ENCODE data around the gene ITIH4.

Gene ITIH4

GRCh38 chr3:52874864-52875587, 44.6 kb upstream of the ITIH4 start:
- no peaks in the 10 kb centered on the region for H3K27me3 ChIP-seq
- no peak overlapping the region for H3K27ac ChIP-seq
- TF ChIP-seq, protein P1, sequence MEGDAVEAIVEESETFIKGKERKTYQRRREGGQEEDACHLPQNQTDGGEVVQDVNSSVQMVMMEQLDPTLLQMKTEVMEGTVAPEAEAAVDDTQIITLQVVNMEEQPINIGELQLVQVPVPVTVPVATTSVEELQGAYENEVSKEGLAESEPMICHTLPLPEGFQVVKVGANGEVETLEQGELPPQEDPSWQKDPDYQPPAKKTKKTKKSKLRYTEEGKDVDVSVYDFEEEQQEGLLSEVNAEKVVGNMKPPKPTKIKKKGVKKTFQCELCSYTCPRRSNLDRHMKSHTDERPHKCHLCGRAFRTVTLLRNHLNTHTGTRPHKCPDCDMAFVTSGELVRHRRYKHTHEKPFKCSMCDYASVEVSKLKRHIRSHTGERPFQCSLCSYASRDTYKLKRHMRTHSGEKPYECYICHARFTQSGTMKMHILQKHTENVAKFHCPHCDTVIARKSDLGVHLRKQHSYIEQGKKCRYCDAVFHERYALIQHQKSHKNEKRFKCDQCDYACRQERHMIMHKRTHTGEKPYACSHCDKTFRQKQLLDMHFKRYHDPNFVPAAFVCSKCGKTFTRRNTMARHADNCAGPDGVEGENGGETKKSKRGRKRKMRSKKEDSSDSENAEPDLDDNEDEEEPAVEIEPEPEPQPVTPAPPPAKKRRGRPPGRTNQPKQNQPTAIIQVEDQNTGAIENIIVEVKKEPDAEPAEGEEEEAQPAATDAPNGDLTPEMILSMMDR (IDR thresholded peaks at IDR 0.05): no peak
- H3K9me3 ChIP-seq: no peaks in the 10 kb centered on the region
- peaks cover 8% of the 10 kb centered on the region for H3K36me3 ChIP-seq
- peaks cover 48 to 75% of the 10 kb centered on the region in 2 experiments for H3K4me1 ChIP-seq (ENCODE audit: control insufficient read depth in 1 of 2, insufficient read depth in 1 of 2, low read depth in 1 of 2, low read length in 1 of 2)
- no peak overlapping the region for H3K4me3 ChIP-seq (ENCODE audit: low read depth in 1 of 2, low read length in 1 of 2)

DNA sequence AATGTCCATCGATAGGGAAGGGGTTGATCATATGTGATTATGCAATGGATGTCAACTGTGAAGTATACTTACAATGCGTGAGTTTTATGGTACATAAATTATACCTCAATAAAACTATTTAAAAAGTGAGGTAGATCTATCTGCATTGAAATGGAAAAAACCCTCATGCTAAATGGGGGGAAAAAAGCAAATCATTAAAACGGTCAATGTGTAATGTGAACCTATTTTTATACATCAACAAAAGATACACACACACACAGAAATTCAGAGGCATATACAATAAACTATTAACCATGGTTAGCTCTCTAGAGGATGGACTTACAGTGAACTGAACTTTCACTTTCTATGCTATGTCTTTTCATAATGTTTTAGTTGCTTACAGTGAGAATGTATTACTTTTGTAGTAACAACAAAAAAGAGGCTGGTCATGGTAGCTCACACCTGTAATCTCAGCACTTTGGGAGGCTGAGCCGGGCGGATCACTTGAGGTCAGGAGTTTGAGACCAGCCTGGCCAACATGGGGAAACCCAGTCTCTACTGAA, 43.8 kb upstream of the ITIH4 start:
- H3K36me3 ChIP-seq: peaks cover under 1% of the 10 kb centered on the region
- H3K27me3 ChIP-seq: no peaks in the 10 kb centered on the region
- H3K4me1 ChIP-seq (ENCODE audit: control insufficient read depth in 1 of 2, insufficient read depth in 1 of 2, low read depth in 1 of 2, low read length in 1 of 2): peaks cover 56 to 83% of the 10 kb centered on the region in 2 experiments
- H3K9me3 ChIP-seq: no peaks in the 10 kb centered on the region
- no peak overlapping the region for H3K4me3 ChIP-seq (ENCODE audit: low read depth in 1 of 2, low read length in 1 of 2)
- TF ChIP-seq, protein P1 (IDR thresholded peaks at IDR 0.05): no peak
- peak overlapping the region; percentile 73 for H3K27ac ChIP-seq

DNA sequence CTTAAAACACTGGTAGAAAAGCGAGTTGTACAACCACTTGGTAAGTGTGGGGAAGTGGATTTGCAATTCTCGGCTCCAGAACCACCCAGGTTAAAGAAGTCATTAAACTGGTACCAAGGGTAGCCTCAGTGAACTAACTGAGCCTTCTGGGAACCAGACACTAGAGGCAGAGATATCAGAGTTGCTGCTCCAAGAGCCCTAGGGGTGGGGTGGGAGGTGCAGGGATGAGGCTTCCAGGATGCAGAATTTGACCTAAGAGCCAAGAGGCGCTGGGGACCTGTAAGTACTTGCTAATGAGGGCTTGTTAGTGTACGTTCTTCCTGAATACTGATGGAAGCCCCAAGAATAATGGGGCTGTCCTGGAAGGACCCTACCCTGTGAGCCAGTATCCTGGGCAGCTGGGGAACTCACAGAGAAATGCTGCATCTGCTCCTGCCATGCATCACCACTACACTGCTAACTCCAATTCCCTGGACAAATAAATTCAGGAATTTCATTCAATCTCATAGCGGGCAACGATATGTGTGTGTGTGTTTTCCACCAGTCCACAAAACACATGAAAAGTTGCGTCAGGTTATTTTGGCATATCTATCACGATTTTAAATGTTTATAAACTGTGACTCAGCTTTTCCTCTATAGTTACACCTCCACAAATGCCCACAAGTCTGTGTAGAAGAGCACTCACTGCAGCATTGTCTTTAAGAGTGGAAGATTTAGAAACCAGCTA, 43.1 kb upstream of the ITIH4 start:
- TF ChIP-seq, protein P1 (IDR thresholded peaks at IDR 0.05): no peak
- Histone ChIP-seq H3K36me3 (no peaks in the 10 kb centered on the region), H3K9me3 (no peaks in the 10 kb centered on the region)

GRCh38 chr3:52872245-52872644, 41.8 kb upstream of the ITIH4 start:
- H3K9me3 ChIP-seq: no peaks in the 10 kb centered on the region
- H3K27me3 ChIP-seq: no peaks in the 10 kb centered on the region
- TF ChIP-seq, protein P1 (IDR thresholded peaks at IDR 0.05): no peak
- peaks cover 54 to 82% of the 10 kb centered on the region in 2 experiments for H3K4me1 ChIP-seq (ENCODE audit: control insufficient read depth in 1 of 2, insufficient read depth in 1 of 2, low read depth in 1 of 2, low read length in 1 of 2)
- H3K27ac ChIP-seq: peak overlapping the region; percentile 73
- no peak overlapping the region for H3K4me3 ChIP-seq (ENCODE audit: low read depth in 1 of 2, low read length in 1 of 2)
- no peaks in the 10 kb centered on the region for H3K36me3 ChIP-seq

More for the DNA sequence above, 43.1 kb upstream of the ITIH4 start:
- Histone ChIP-seq H3K27ac (peak overlapping the region; percentile 73), H3K4me1 (ENCODE audit: control insufficient read depth in 1 of 2, insufficient read depth in 1 of 2, low read depth in 1 of 2, low read length in 1 of 2) (peaks cover 57 to 87% of the 10 kb centered on the region in 2 experiments), H3K4me3 (ENCODE audit: low read depth in 1 of 2, low read length in 1 of 2) (no peak overlapping the region), H3K27me3 (no peaks in the 10 kb centered on the region)

DNA sequence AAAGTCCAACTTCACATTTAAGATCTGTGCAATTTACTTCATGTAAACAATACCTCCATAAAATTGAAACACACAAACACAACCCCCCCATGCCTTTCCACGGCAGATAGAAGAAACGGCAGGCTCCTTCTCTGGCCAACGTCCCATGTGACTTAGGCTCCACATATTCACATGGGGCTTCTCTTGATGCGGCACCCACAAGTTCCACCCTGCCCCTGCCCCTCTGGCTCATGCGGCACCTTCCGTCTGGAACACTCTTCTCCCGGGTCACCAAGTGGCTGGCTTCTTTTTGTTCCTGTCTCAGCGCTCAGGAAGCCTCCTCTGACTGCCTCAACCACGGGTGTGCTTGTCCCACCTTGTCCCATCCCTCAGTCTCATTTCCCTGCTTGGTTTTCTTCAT, 41.3 kb upstream of the ITIH4 start:
- Histone ChIP-seq H3K36me3 (no peaks in the 10 kb centered on the region), H3K4me1 (ENCODE audit: control insufficient read depth in 1 of 2, insufficient read depth in 1 of 2, low read depth in 1 of 2, low read length in 1 of 2) (peaks cover 49 to 77% of the 10 kb centered on the region in 2 experiments), H3K9me3 (no peaks in the 10 kb centered on the region), H3K27me3 (no peaks in the 10 kb centered on the region), H3K27ac (peak overlapping the region; percentile 73), H3K4me3 (ENCODE audit: low read depth in 1 of 2, low read length in 1 of 2) (no peak overlapping the region)
- TF ChIP-seq, protein P1 (IDR thresholded peaks at IDR 0.05): no peak

Measured in neutrophil (primary cell).